ENCODE results near the gene ALDH1A3.

The ALDH1A3 gene

GRCh38 chr15:100944244-100944895 is 64.7 kb downstream of the ALDH1A3 start:
- TF ChIP-seq TSHZ2 (CRISPR knock-in tag; IDR thresholded peaks at IDR 0.05): no peak
- TF ChIP-seq CREB5 (CRISPR knock-in tag; IDR thresholded peaks at IDR 0.05; ENCODE audit: low read depth): no peak
- TF ChIP-seq ZFP30 (CRISPR knock-in tag; IDR thresholded peaks at IDR 0.05): no peak
- TF ChIP-seq TCF4 (CRISPR knock-in tag; IDR thresholded peaks at IDR 0.05; ENCODE audit: borderline replicate concordance): no peak
- TF ChIP-seq RARB (CRISPR knock-in tag; IDR thresholded peaks at IDR 0.05): no peak
- ATAC-seq: no peak

- no peak for ATAC-seq
Observed at GRCh38 chr15:100944986-100945385, 65.4 kb downstream of the ALDH1A3 start.

GRCh38 chr15:100947760-100948429 is 68.3 kb downstream of the ALDH1A3 start:
- no peak for ATAC-seq
- TF ChIP-seq ISL1 (CRISPR knock-in tag; IDR thresholded peaks at IDR 0.05) (no peak), TCF4 (CRISPR knock-in tag; IDR thresholded peaks at IDR 0.05; ENCODE audit: borderline replicate concordance) (no peak), ESRRG (CRISPR knock-in tag; IDR thresholded peaks at IDR 0.05) (no peak), POU6F1 (CRISPR knock-in tag; IDR thresholded peaks at IDR 0.05; ENCODE audit: borderline replicate concordance, low read depth) (no peak), ZFP30 (CRISPR knock-in tag; IDR thresholded peaks at IDR 0.05) (no peak), CSRNP3 (CRISPR knock-in tag; IDR thresholded peaks at IDR 0.05) (no peak), RARB (CRISPR knock-in tag; IDR thresholded peaks at IDR 0.05) (no peak), CSDC2 (CRISPR knock-in tag; IDR thresholded peaks at IDR 0.05) (no peak)

More at GRCh38 chr15:100944986-100945385, 65.4 kb downstream of the ALDH1A3 start:
- TF ChIP-seq SNAI2 (CRISPR knock-in tag; IDR thresholded peaks at IDR 0.05) (no peak), OSR1 (CRISPR knock-in tag; IDR thresholded peaks at IDR 0.05) (no peak), ARNTL (CRISPR knock-in tag; IDR thresholded peaks at IDR 0.05; ENCODE audit: borderline replicate concordance, low read depth) (no peak), BACH2 (CRISPR knock-in tag; IDR thresholded peaks at IDR 0.05; ENCODE audit: borderline replicate concordance) (no peak), CSDC2 (CRISPR knock-in tag; IDR thresholded peaks at IDR 0.05) (no peak)

- no peak for ATAC-seq
- TF ChIP-seq ARNTL (CRISPR knock-in tag; IDR thresholded peaks at IDR 0.05; ENCODE audit: borderline replicate concordance, low read depth): no peak
- no peak for TF ChIP-seq ZC3H10 (CRISPR knock-in tag; IDR thresholded peaks at IDR 0.05)
- no peak for TF ChIP-seq ZNF565 (CRISPR knock-in tag; conservative IDR thresholded peaks at IDR 0.05; ENCODE audit: low read depth)
- TF ChIP-seq CREB5 (CRISPR knock-in tag; IDR thresholded peaks at IDR 0.05; ENCODE audit: low read depth): no peak
- no peak for TF ChIP-seq ZFP3 (CRISPR knock-in tag; IDR thresholded peaks at IDR 0.05)
- no peak for TF ChIP-seq ZFP30 (CRISPR knock-in tag; IDR thresholded peaks at IDR 0.05)
- TF ChIP-seq TSHZ2 (CRISPR knock-in tag; IDR thresholded peaks at IDR 0.05): no peak
- no peak for TF ChIP-seq ZNF70 (CRISPR knock-in tag; IDR thresholded peaks at IDR 0.05)
- TF ChIP-seq RARB (CRISPR knock-in tag; IDR thresholded peaks at IDR 0.05): no peak
- TF ChIP-seq OSR1 (CRISPR knock-in tag; IDR thresholded peaks at IDR 0.05): no peak
- no peak for TF ChIP-seq CSDC2 (CRISPR knock-in tag; IDR thresholded peaks at IDR 0.05)
- no peak for TF ChIP-seq TOX (CRISPR knock-in tag; IDR thresholded peaks at IDR 0.05; ENCODE audit: borderline replicate concordance)
- no peak for TF ChIP-seq PATZ1 (CRISPR knock-in tag; IDR thresholded peaks at IDR 0.05; ENCODE audit: borderline replicate concordance)
- no peak for TF ChIP-seq ISL1 (CRISPR knock-in tag; IDR thresholded peaks at IDR 0.05)
- TF ChIP-seq ZNF8 (CRISPR knock-in tag; IDR thresholded peaks at IDR 0.05): no peak
Observed at GRCh38 chr15:100948430-100948762, 68.8 kb downstream of the ALDH1A3 start.
